Common myeloid progenitor, CD34-positive (primary cell): ENCODE data around the gene NLRP9.

Experiments
- CTCF ChIA-PET: fragments of 350-600 bp; sonication (Branson Sonifier 250); formaldehyde crosslinking; loops from one replicate; lab custom pipeline; 2021; ENCODE audit warnings: antibody characterized with exemption; lab: Charles Lee
- POLR2A ChIA-PET: fragments of 350-600 bp; sonication (Branson Sonifier 250); formaldehyde crosslinking; loops from one replicate; lab custom pipeline; 2021; ENCODE audit warnings: antibody characterized with exemption; lab: Charles Lee
- DNase-seq, 3 donors: peaks; one replicate each; pipeline versions ENCODE4 v3.0.0 to v3.0.0-alpha.2; 2013
- H3K27ac ChIP-seq, 2 experiments: 1 replicate in 1 of 2; 2 replicates in 1 of 2; pipeline ENCODE4 v1.7.0; 2013; ENCODE audit warnings: inconsistent platforms in 2 of 2, low read length in 2 of 2, mild to moderate bottlenecking in 2 of 2, low read depth in 1 of 2, moderate library complexity in 1 of 2; ENCODE audit not compliant: severe bottlenecking in 2 of 2, insufficient read depth in 1 of 2, poor library complexity in 1 of 2
- H3K27me3 ChIP-seq, 5 experiments: replicated peaks in 2 of 5; 1 replicate in 3 of 5; 2 replicates in 2 of 5; pipeline versions ENCODE4 v1.6.1 to v1.7.0; 2013; ENCODE audit warnings: low read length in 4 of 5, mild to moderate bottlenecking in 2 of 5, moderate library complexity in 2 of 5, inconsistent platforms in 1 of 5; ENCODE audit not compliant: insufficient read depth in 5 of 5, control insufficient read depth in 4 of 5
- H3K36me3 ChIP-seq, 4 experiments: 1 replicate in 2 of 4; 2 replicates in 2 of 4; pipeline versions ENCODE4 v1.6.1 to v1.7.0; 2013; ENCODE audit warnings: low read length in 3 of 4, control low read depth in 1 of 4, mild to moderate bottlenecking in 1 of 4; ENCODE audit not compliant: control insufficient read depth in 4 of 4, insufficient read depth in 4 of 4
- H3K4me1 ChIP-seq, 4 experiments: 1 replicate in 3 of 4; 2 replicates in 1 of 4; pipeline versions ENCODE4 v1.6.1 to v1.7.1; 2013; ENCODE audit warnings: low read length in 3 of 4, mild to moderate bottlenecking in 3 of 4, control low read depth in 1 of 4, inconsistent platforms in 1 of 4, moderate library complexity in 1 of 4; ENCODE audit not compliant: control insufficient read depth in 4 of 4, insufficient read depth in 4 of 4; ENCODE audit errors: control extremely low read depth in 1 of 4
- H3K4me3 ChIP-seq, 7 experiments: 1 replicate in 4 of 7; 2 replicates in 3 of 7; pipeline versions ENCODE4 v1.5.1 to v1.7.0; 2013; ENCODE audit warnings: mild to moderate bottlenecking in 7 of 7, low read length in 6 of 7, moderate library complexity in 6 of 7, inconsistent platforms in 2 of 7, low read depth in 2 of 7, control low read depth in 1 of 7; ENCODE audit not compliant: insufficient read depth in 4 of 7, control insufficient read depth in 1 of 7; ENCODE audit errors: extremely low read depth in 1 of 7
- H3K9me3 ChIP-seq, 5 experiments: 1 replicate in 4 of 5; 2 replicates in 1 of 5; pipeline versions ENCODE4 v1.6.1 to v1.7.1; 2013; ENCODE audit warnings: low read length in 4 of 5, mild to moderate bottlenecking in 2 of 5, inconsistent platforms in 1 of 5, low read depth in 1 of 5, moderate library complexity in 1 of 5; ENCODE audit not compliant: control insufficient read depth in 4 of 5, insufficient read depth in 2 of 5; ENCODE audit errors: control extremely low read depth in 1 of 5
- WGBS: methylation state at CpG from one replicate; pipeline ENCODE4 v1.1.5; 2013; ENCODE audit not compliant: insufficient coverage; 5-methylcytosine and 5-hydroxymethylcytosine counted together

The NLRP9 gene

GRCh38 chr19:55697698-55698097, 40.5 kb downstream of the NLRP9 start:
- DNase-seq, result no peak
- 97% methylated on average over 8 of the region's 8 CpGs for WGBS
- Histone ChIP-seq H3K36me3 (peaks cover 2 to 64% (median 47%) of the 10 kb centered on the region in 4 experiments), H3K4me3 (no peak overlapping the region), H3K27ac (no peak overlapping the region), H3K4me1 (no peaks in the 10 kb centered on the region), H3K9me3 (no peaks in the 10 kb centered on the region), H3K27me3 (no peaks in the 10 kb centered on the region)
- ChIA-PET POLR2A (no interaction called here), CTCF (no interaction called here)

- WGBS, result 80% methylated on average over 2 of the region's 12 CpGs
- H3K36me3 ChIP-seq, result peaks cover 2 to 70% (median 50%) of the 10 kb centered on the region in 4 experiments
- H3K4me3 ChIP-seq, result no peak overlapping the region
- POLR2A ChIA-PET, result no interaction called here
- CTCF ChIA-PET, result no interaction called here
- H3K4me1 ChIP-seq, result no peaks in the 10 kb centered on the region
- no peaks in the 10 kb centered on the region for H3K9me3 ChIP-seq
- H3K27me3 ChIP-seq, result no peaks in the 10 kb centered on the region
- H3K27ac ChIP-seq, result no peak overlapping the region
- DNase-seq, result no peak
Measured at GRCh38 chr19:55697069-55697440, 41.1 kb downstream of the NLRP9 start.

GRCh38 chr19:55696301-55697068, 41.7 kb downstream of the NLRP9 start:
- ChIA-PET POLR2A (interaction anchor here (0.6 kb wide), 1 partner anchor 15 kb away, joined by 11 read pairs; no protein-coding TSS in a partner anchor), CTCF (no interaction called here)
- 98% methylated on average over 15 of the region's 20 CpGs for WGBS
- no peaks in the 10 kb centered on the region for H3K9me3 ChIP-seq
- H3K4me3 ChIP-seq, result no peak overlapping the region
- no peaks in the 10 kb centered on the region for H3K27me3 ChIP-seq
- peaks cover 2 to 76% (median 53%) of the 10 kb centered on the region in 4 experiments for H3K36me3 ChIP-seq
- DNase-seq, result no peak
- H3K4me1 ChIP-seq, result no peaks in the 10 kb centered on the region
- no peak overlapping the region for H3K27ac ChIP-seq

- ChIA-PET CTCF (no interaction called here), POLR2A (interaction anchor here (0.6 kb wide), 1 partner anchor 14 kb away, joined by 11 read pairs; no protein-coding TSS in a partner anchor)
- 90% methylated on average over 14 of the region's 23 CpGs for whole genome bisulfite sequencing
- no peaks in the 10 kb centered on the region for H3K4me1 ChIP-seq
- H3K9me3 ChIP-seq, result no peaks in the 10 kb centered on the region
- H3K4me3 ChIP-seq, result no peak overlapping the region
- H3K27me3 ChIP-seq, result no peaks in the 10 kb centered on the region
- no peak for DNase-seq
- peaks cover 2 to 81% (median 54%) of the 10 kb centered on the region in 4 experiments for H3K36me3 ChIP-seq
- H3K27ac ChIP-seq, result no peak overlapping the region
Measured at GRCh38 chr19:55695511-55696290, 42.5 kb downstream of the NLRP9 start.

- DNase-seq, result no peak
- POLR2A ChIA-PET, result no interaction called here
- no peak overlapping the region for H3K4me3 ChIP-seq
Measured at GRCh38 chr19:55694656-55695491, 43.3 kb downstream of the NLRP9 start.

GRCh38 chr19:55694241-55694655, 44.0 kb downstream of the NLRP9 start:
- no peak for DNase-seq
- H3K27me3 ChIP-seq, result no peaks in the 10 kb centered on the region
- no peaks in the 10 kb centered on the region for H3K4me1 ChIP-seq
- CTCF ChIA-PET, result no interaction called here
- peaks cover 4 to 90% (median 64%) of the 10 kb centered on the region in 4 experiments for H3K36me3 ChIP-seq
- 97% methylated on average over 15 of the region's 15 CpGs for WGBS
- no peaks in the 10 kb centered on the region for H3K9me3 ChIP-seq
- no peak overlapping the region for H3K4me3 ChIP-seq
- POLR2A ChIA-PET, result no interaction called here
- H3K27ac ChIP-seq, result no peak overlapping the region

More at GRCh38 chr19:55694656-55695491, 43.3 kb downstream of the NLRP9 start:
- Histone ChIP-seq H3K4me1 (no peaks in the 10 kb centered on the region), H3K27ac (no peak overlapping the region), H3K36me3 (peaks cover 2 to 86% (median 61%) of the 10 kb centered on the region in 4 experiments), H3K27me3 (no peaks in the 10 kb centered on the region), H3K9me3 (no peaks in the 10 kb centered on the region)
- 94% methylated on average over 30 of the region's 37 CpGs for WGBS
- CTCF ChIA-PET, result no interaction called here
